HG03378 (cell line): ENCODE results near the gene GPR84.
"Not testable (repeated sequence)": the region's sequence is repeated elsewhere in the genome, so short reads cannot be mapped to it uniquely, and the experiment has no call there.

Experiments used
- ATAC-seq: cut with Tn5 transposase; IDR thresholded peaks from one replicate; pipeline ENCODE4 v1.9.1; 2021; ENCODE audit warnings: mild to moderate bottlenecking, moderate library complexity; ENCODE audit not compliant: unreplicated experiment

Gene GPR84

GRCh38 chr12:54330442-54330841, 33.8 kb downstream of the GPR84 start:
- no peak for ATAC-seq

- ATAC-seq, result no peak
Measured at GRCh38 chr12:54329759-54330158, 34.5 kb downstream of the GPR84 start.

- ATAC-seq, result no peak
Measured at GRCh38 chr12:54328595-54329337, 35.5 kb downstream of the GPR84 start.

GRCh38 chr12:54325442-54326109, 38.7 kb downstream of the GPR84 start:
- not testable (repeated sequence) for ATAC-seq

- peak; percentile 99 for ATAC-seq
Measured at GRCh38 chr12:54324617-54325441, 39.5 kb downstream of the GPR84 start, which contains the start of gene COPZ1. TSS of gene COPZ1 (plus strand) at chr12:54325131. CDS start at chr12:54325164, 33 bp downstream.

- ATAC-seq, result no peak
Measured at GRCh38 chr12:54321363-54321762, 42.9 kb downstream of the GPR84 start.
